H1 (cell line): Measurements from ENCODE around the gene ACOT12. TPM values are rescaled to one million over a fixed set of nuclear protein-coding genes. Genes with fewer than 3 reads are reported as not detected.

Experiments
- CREB1 ChIP-seq: IDR thresholded peaks from 2 replicates; pipeline ENCODE4 v1.6.1; 2012; ENCODE audit warnings: inconsistent platforms
- JUND ChIP-seq: IDR thresholded peaks from 2 replicates; pipeline ENCODE4 v1.6.1; 2011; ENCODE audit warnings: mild to moderate bottlenecking, improper control_type of control experiment, low read length
- NANOG ChIP-seq: IDR thresholded peaks from 2 replicates; pipeline ENCODE4 v1.6.1; 2011; ENCODE audit warnings: low read length, low read depth, mild to moderate bottlenecking, inconsistent platforms; ENCODE audit not compliant: insufficient read depth, poor library complexity, severe bottlenecking
- PHF8 ChIP-seq: fragments of 200-600 bp; sonication (generic); conservative IDR thresholded peaks from 2 replicates; pipeline ENCODE4 v1.7.1; 2012; ENCODE audit warnings: low read depth, mild to moderate bottlenecking, inconsistent platforms, low read length, moderate library complexity
- ZNF274 ChIP-seq: IDR thresholded peaks from 2 replicates; pipeline ENCODE4 v1.7.0; 2012; ENCODE audit warnings: low read length, borderline replicate concordance; ENCODE audit errors: extremely low read depth
- polyA plus RNA-seq, 7 experiments: library from polyadenylated mRNA; depleted of rRNA in 3 of 7; stranded (reverse) in 5 of 7; unstranded in 2 of 7; fragments of >200 nt in 5 of 7; fragments of 200-250 nt in 2 of 7; gene quantifications; 1 replicate in 5 of 7; 2 replicates in 1 of 7; 4 replicates in 1 of 7; pipeline versions ENCODE4 v1.2.1 to v1.2.3, GENCODE V29; 2011 to 2013; ENCODE audit warnings: missing spikeins in 2 of 7, mixed read lengths in 2 of 7
- total RNA-seq: library from RNA; stranded (reverse); fragmentation: NEBNext Ultra II Directional; extraction: Animal tissue kit (Norgen Biotek cat#: 25700); gene quantifications from 2 replicates; pipeline ENCODE4 v1.2.1, GENCODE V29; 2021
- TF ChIP-seq, protein P1 (sequence below): IDR thresholded peaks from 2 replicates; pipeline ENCODE4 v1.6.1; 2012; ENCODE audit warnings: low read length, inconsistent platforms

Gene ACOT12
- total and polyA plus RNA-seq, 2 of the 8 experiments (the other 6 are each of a cell fraction or from before 2014, with no cell fraction given) = 0.29 TPM; not detected in 1

DNA sequence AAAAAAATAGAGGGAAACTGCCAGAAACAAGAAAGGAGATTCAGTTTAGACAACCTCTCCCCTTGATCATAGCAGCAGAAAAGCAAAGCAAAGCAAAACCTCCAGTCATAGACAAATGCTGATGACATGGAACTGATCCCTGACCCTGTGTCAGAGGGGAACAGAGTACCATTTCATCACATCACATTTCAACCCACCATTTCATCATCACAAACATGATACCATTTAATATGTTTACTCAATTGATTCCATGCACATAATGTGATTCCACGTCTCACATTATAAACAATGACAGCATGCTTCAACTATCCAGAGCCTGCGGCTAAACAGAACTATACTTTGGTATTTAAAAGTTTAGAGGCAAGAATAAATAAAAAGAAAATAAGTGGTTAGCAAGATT lies 28.7 kb upstream of the ACOT12 start (continued):
- TF ChIP-seq JUND (no peak), ZNF274 (no peak), NANOG (no peak), PHF8 (no peak), CREB1 (no peak)
- TF ChIP-seq, protein P1, sequence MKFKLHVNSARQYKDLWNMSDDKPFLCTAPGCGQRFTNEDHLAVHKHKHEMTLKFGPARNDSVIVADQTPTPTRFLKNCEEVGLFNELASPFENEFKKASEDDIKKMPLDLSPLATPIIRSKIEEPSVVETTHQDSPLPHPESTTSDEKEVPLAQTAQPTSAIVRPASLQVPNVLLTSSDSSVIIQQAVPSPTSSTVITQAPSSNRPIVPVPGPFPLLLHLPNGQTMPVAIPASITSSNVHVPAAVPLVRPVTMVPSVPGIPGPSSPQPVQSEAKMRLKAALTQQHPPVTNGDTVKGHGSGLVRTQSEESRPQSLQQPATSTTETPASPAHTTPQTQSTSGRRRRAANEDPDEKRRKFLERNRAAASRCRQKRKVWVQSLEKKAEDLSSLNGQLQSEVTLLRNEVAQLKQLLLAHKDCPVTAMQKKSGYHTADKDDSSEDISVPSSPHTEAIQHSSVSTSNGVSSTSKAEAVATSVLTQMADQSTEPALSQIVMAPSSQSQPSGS = no peak
- TF ChIP-seq, all 59 proteins: peak for 0
